ENCODE data around the gene PADI6.

- no peak for TF ChIP-seq CTCF (conservative IDR thresholded peaks at IDR 0.05)
- no peak for TF ChIP-seq ZFX (IDR thresholded peaks at IDR 0.05)
Observed at GRCh38 chr1:17432412-17432811, 60.4 kb downstream of the PADI6 start.

All from C4-2B (cell line).